ENCODE data around the gene RNF43.
"Not testable (repeated sequence)": the region's sequence is repeated elsewhere in the genome, so short reads cannot be mapped to it uniquely, and the experiment has no call there.

Gene RNF43

GRCh38 chr17:58403311-58403710 is 14.0 kb downstream of the RNF43 start:
- no peak for DNase-seq

- no peak for DNase-seq
Measured at GRCh38 chr17:58402679-58403078, 14.7 kb downstream of the RNF43 start.

DNA sequence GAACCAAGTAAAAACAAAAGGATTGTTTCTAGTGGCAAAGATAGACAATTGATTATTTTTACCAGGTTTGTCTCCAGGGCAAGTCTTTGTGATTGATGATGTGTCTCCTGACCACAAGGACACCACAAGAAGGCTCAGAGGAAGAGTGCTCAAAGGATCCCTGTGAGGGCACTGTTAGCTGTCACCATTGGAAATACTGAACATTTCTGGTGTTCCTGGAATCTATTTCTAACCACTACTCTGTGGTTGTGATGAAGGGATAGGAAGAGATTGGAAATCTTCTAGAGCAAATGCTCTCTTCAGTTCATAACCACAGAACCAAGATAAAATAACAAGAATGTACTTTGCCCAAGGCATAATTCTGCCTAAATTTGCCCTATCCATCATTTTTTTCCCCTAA is 15.3 kb downstream of the RNF43 start:
- no peak for DNase-seq

GRCh38 chr17:58401287-58401686 is 16.0 kb downstream of the RNF43 start:
- DNase-seq, result no peak

DNA sequence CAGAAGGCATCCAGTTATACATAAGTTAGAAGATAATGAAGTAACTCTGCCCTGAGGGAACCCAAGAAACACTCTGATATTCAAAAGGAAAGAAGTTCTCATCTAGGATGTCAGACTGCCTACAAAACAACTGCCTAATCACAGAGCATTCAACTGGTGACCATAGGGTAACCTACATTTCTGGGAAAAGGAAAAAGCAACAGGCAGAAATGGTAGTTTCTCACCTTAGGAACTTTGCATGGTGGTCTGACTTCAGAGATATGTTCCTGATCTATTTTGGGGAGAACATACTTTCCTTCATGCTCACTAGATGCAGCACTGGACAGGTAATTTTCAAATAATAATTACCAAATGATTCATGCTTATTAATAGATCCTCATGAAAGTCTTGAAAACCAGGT is 16.5 kb downstream of the RNF43 start:
- no peak for DNase-seq

DNA sequence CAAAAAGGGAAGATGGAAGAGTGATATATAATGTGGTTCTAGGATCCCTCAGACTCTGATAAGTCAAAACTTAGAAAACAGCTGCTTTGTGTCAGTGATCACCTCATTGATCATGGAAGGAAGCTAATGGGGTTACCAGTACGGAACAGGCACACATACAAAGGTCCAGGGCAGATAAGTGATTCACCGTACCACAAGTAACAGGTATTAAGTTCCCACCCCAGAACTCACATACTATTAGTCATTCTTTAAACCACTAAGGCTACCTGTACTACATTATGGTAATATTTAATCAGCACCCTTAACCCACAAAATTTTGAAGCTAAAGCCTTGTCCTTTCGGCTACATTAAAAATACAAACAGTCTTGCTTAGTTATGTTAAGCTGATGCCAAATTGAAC is 17.4 kb downstream of the RNF43 start:
- no peak for DNase-seq

DNA sequence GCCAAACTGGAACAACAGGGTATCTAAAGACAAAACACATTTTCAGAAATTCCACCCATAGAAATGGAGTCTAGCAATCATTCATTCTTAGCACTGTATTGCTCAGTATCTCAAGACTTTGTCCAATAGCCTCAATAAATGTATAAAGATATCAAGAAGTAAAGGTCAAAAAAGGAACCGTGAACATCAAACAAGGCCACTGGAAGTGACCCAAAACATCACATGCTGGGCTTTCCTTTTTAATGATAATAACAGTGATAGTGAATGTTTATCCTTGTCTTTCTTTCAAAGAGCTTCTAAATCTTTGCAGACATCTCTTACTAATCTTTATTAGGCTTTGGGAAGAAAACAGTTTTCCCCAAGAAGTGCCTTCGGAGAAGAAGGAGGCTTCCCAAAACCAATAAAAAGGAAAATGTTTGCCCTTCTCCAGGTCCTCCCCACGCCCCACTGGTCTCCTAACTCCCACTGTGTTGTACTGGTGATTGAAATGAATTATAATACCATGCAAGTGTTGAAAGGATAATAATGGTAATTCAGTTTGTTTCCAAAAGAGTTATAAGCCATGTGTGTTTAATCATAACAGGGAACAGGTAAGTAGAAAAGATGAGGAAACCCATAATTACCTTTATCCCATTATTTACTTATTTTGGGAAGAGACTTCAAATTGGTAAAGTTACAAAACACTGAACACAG is 18.6 kb downstream of the RNF43 start:
- no peak for DNase-seq

- DNase-seq, result not testable (repeated sequence)
Measured at GRCh38 chr17:58397421-58397820, 19.9 kb downstream of the RNF43 start.

DNA sequence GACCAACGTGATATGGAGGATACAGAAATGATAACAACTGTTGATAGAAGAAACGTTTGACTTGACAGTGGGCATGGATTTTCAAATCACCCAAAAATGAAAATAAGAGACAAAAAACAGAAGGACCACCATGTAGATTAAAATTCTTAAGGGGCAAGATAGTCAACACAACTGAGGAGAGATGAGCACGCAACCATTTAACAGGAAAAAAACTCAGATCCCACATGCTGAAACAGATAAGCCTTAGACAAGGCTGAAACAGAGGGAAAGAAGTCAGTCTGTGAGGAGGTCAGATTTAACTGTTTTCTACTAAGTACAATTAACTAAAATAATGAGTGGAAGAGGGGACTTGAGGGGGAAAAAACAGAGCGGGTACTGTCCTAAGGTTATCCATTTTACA is 21.2 kb downstream of the RNF43 start:
- no peak for DNase-seq

DNA sequence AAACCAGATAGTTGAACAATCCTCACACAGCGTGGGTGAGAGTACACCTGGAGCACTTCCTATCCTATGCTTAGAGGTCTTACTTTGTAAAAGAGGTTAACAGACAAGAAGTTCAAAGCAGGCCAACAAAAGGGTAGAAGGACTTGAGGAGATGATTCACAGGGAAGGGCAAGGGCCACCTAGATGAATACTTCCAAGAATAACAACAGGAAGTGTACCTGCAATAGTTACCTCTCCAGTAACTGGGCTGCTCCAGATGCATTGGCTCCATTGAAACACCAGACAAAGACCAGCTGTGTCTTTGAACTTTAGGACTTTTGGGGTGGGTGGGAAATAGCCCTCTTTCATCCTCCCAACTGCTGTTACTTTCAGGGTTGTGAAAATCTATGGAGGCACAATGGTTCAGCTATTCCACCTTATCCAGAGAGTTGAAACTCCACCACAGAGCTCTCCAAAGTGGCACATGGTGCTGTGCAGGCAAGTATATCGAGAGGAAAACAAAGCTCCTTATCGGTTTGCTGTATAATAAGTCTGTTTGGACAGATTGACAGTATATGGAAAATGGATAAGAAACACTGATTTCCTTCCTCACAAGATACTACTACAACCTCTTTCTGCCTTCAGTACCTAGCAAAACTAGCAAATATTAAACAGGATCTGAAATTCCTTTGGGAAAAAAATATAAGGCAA is 22.7 kb downstream of the RNF43 start:
- no peak for DNase-seq

DNA sequence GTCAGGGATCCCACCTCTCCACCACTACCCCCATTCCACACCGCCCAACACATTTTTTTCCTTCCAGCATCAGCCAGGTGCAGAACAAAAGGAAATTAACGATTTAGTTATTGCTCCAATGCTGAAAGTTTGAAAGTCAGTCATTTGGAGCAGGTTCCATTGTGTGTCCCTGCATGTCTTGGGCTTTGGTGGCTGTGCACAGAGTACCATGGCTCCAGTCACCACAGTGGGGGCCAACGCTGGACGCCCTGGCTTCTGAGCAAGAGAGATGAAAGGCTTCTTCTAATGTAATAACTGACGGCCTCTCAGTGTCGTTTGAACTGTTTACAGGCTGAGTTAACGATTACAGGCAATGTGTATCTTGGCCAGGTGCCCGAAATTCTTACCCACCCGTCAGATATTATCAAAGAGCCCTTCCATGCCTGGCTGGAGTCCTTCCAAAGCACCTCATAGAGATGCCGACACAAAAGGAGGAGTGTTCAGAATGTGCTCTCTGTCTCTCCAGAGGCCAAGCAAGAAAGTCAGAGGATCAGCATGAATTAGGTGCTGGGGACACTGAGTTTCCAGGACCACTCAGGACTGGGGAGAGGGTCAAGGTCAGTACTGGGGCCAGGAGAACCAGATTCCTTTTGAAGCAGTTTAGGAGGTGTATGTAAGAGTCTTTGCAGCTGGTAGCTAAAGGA is 25.9 kb downstream of the RNF43 start:
- DNase-seq, result no peak

GRCh38 chr17:58390884-58391283 is 26.4 kb downstream of the RNF43 start:
- no peak for DNase-seq

DNA sequence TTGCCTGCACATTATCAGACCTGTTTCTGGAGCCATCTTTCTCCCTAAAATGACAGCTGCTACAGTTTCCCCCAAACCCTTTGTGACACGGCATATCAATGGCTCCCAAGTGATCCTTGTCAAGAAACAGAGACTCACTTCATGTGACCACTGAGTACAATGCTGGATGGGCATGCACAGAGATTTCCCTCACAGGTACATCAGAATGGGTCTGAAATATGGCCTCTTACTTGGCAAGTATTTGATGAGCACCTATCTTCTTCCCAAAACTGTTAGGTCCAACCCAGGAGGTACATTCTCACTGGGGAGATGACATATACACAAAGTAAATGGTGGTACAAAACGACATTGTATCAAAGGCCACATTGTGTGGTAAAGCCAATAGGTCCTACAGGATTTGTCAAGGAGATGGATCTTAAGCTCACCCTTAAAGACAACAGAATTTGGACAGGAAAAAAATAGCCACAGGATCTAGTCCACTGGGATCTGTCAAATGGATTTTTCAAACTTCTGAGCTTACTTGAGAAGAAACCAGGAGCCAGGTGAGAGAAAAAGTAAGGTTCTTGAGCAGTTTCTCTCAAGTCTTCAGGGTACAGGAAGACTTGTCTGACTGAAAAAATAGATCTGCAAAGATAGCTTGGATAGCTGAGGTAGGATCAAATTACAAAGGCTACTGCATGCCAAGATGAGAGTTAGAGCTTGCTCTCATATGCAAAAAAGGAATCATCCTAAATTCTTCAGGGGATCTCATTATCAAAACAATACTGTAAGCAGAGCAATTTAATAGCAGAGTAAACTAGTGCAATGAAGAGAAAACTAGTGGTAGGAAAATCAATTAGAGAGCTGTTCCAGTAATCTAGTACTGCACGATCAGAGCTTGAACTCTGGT is 28.8 kb downstream of the RNF43 start:
- DNase-seq, result no peak

GRCh38 chr17:58387834-58388233 is 29.5 kb downstream of the RNF43 start:
- DNase-seq, result no peak

DNA sequence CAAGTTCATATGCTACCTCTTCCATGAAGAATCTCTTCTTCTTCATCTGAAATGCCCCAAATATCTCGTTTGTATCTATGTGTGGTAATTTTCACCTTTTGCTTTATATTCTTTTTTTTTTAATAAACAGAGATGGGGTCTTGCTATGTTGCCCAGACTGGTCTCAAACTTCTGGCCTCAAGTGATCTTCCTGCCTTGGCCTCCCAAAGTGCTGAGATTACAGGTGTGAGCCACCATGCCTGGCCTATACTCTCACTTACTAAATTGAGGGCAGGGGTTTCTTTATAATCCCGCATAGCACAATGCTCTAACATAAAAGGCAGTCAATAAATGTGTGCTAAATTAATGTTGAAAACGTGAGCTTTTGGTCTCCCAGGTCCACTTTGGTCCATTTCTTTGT is 30.6 kb downstream of the RNF43 start:
- DNase-seq, result no peak

DNA sequence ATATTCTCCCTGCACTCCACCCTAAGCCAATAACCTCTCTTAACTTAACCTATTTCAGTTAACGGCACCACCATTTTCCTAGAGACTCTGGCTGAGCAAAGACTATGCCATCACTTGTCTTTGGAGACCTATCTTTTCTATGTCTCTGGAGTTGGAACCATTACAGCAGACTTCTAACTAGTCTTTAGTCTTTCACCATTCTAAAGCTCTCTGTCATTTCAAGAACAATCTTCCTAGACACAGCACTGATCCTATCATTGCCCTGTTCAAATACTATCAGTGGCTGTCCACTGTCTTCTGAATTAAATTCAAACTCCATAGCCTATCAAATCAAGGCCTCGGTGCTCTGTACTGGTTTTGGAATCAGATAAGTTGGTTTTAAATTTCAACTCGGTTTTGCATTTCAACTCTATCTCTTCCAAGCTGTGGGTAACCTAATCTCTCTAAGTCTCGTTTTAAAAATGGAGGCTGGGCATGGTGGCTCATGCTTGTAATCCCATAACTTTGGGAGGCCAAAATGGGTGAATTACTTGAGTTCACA is 31.9 kb downstream of the RNF43 start:
- no peak for DNase-seq

DNA sequence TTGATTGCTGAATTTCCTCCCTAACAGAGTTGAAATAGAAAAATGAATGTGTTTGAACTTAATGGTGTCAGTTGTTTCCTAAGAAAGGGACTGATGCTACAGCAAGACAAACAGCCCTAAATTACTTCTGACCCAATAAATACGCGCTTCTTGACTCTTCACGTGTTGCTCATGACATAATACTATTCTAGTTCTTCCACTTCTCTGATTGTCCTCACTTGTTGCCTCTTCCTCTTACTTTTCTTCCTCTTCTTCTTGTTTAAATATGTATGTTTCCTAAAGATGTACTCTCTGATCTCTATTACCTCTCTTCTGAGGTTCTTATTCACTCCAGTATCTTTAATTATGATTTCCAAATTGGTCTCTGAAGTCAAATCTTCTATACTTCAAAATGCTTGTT is 32.4 kb downstream of the RNF43 start:
- DNase-seq, result no peak

DNA sequence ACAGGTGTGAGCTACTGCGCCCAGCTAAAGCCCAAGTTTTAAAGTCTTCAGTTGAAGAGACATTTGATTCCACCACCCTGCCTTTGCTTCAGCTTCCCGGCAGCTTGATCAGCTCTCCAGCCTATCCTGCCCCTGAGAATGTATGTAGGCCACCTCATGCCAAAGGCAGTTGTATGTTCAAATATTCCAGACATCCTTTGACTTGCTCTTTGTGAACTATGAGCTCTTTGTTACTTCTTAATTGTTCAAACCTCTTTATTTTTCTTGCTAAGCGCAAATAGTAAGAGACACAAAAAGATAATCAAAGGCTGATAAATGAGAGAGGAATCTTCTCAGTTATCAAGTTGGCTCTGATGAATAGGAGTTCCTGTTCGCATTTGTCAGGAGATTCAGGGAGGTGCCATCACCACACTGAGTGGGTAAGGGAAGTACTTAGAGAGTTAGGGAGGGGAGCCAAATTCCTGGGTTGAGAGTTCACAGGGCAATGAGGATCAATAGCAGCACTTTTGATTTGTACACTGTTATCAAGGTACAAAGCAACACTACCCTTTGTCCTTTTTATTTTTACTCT is 33.4 kb downstream of the RNF43 start:
- no peak for DNase-seq

- no peak for DNase-seq
Measured at GRCh38 chr17:58382872-58383242, 34.5 kb downstream of the RNF43 start.

DNA sequence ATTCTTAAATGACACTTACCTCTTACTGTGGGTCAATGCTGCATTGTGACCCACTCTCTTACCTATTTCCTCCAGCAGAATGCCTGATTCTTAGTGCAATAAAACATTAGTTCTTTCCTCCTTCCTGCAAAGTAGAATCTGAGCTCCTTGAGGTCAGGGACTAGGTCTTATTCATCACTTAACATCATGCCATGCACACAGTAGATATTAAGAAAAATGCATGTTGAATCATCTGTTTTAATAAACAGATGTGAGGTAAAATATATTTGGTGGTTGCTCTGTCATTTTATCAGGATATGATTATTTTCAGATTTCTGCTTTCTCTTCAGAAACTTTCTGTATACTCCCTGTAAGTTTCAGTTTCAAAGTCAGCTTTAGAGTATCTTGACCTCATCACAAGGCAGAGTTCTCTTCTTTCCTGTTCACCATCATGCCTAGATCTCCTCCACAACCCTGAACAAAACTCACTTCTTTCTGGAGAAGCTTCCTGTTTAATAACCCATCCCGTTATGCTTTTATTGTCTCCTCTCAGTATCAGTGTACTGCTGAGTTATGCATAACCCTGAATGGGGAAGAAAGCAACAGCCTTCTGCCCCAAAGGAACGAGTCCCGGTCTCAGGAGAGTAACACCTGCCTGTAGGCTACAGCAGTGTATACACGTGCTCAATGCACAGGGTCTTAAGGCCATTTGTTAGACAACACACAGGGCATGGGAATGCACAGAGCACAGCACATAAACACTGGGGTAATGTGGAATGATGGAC is 35.0 kb downstream of the RNF43 start:
- DNase-seq, result no peak

GRCh38 chr17:58381124-58382035 is 36.0 kb downstream of the RNF43 start:
- no peak for DNase-seq

Measured in activated CD4-positive, alpha-beta T cell treated with anti-CD3 and anti-CD28 coated beads for 4 hours (primary cell).